HG02759 (cell line): Measurements from ENCODE around the gene CLDN17.
A peak's percentile ranks its signal among the peaks of the same experiment; 100 is the strongest.

Experiments
- ATAC-seq: cut with Tn5 transposase; IDR thresholded peaks from one replicate; pipeline ENCODE4 v1.9.1; 2021; ENCODE audit warnings: mild to moderate bottlenecking, moderate library complexity; ENCODE audit not compliant: unreplicated experiment

CLDN17 gene

DNA sequence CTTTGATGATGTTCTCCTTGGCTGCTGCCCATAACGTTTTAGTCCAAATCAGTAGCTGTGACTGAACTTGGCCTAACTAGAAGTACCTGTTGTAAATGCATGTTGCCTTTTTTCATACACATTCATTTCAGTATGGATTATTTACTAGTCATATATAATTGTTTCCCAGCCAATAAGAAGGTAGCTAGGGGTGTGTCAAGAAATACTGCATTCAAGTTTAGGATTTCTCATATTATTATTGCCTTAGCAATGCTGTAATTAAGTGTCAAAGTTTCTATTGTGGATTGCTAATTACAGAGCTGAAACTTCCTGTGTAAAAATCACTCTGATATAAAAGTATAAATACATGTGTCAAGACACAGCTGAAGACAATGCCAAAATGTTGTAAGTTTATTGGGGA, at the start of gene CLDN17:
Gene CLDN17 (minus strand): TSS at position 101 of the 400 bp plus-strand sequence. CDS start 188 bp downstream, outside the sequence.
- no peak for ATAC-seq

- ATAC-seq = no peak
These were observed 49.6 kb upstream of the CLDN17 start, which contains the start of gene CLDN8 for GRCh38 chr21:30216041-30216723. CLDN8 (minus strand) TSS chr21:30216097; CDS start chr21:30215925, 172 bp downstream.

GRCh38 chr21:30211071-30211470, 44.5 kb upstream of the CLDN17 start:
- no peak for ATAC-seq

DNA sequence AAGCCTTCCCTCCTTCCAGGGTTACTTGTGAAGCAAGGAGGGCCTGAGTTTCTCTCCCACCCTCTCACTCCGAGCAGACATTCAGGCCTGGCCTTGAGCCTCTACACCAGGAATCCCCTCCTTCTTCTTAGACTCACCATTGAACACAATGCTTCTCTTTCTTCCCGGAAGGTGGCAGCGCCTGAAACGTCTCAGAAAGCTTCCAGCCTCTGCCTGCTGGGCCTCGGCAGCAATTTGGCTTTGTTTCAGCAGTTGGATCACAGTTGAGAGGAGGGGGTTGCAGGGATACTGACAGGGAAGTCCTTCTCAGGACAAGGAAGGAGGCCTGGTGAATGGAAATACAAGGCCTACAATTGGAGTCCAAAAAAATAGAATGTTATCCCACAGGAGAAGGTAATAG, 43.0 kb upstream of the CLDN17 start:
- no peak for ATAC-seq

GRCh38 chr21:30207252-30207579, 40.6 kb upstream of the CLDN17 start:
- no peak for ATAC-seq

DNA sequence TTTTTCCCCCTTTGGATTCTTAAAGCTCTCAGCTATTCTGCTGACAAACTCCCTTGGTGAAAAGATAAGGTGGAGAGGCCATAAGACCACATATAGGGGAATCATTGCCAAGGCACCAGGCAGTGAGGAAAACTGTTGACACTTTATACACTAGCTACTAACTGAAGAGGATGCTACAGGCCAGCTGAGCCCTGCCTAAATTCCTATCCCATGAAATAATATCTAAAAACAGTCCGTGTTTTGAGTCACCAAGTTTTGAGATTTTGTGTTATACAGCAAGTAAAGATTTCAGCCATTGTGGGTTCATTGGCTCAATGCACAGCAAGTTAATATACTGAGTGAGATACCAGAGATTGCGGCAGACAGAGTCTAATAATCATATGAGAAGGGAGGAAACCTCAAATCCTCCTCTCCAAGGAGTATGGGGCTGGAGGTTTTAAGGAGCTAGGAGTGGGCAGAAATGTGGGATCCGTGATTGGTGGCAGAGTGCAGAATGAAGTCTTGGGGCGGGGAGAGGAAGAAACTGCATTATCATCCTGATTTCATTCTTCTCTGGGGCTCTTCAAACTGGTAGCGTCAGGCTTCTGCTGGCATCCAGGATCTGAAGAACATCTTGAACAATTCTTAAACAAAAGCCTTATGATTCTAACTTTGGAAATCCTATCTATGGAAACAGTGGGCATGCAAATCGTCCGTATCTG, 40.1 kb upstream of the CLDN17 start:
- ATAC-seq = no peak

DNA sequence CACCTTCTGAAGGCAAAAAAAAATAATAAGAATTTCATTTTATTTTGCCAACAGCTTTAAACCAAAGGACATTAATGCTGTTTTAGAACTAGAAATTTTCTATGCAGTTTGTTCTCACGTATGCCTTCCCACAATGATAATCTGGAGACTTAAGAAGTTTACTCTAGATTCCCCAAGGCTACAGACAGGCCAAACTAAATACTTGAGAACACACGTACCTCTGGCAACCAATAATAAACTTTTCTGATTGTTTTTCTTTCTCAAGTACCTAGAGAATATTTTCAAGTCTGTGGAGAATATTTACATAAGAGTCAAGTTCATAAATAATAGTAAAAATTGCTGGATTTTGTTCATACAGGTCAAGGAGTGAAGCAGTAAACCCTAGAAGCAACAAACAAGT, 33.4 kb upstream of the CLDN17 start:
- ATAC-seq = no peak

GRCh38 chr21:30194701-30195299, 28.2 kb upstream of the CLDN17 start:
- peak; percentile 47 for ATAC-seq

DNA sequence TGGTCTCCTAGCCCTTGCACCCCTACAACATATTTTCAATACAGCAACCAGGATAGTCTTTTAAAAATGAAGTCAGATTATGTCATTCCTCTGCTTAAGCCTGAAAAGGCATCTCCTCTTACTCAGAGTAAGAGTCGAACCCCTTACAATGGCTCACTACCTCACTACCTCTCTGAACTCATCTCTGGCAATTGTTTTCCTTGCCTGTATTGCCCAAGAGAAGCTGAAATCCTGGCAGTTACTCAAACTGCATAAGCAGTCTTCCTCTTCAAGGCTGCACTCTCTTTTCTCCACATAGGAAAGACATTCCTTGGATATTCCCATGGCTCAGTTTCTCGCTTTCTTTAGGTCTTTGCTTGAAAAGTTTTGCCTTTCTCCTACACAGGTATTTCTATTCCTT, 26.6 kb upstream of the CLDN17 start:
- ATAC-seq = no peak

DNA sequence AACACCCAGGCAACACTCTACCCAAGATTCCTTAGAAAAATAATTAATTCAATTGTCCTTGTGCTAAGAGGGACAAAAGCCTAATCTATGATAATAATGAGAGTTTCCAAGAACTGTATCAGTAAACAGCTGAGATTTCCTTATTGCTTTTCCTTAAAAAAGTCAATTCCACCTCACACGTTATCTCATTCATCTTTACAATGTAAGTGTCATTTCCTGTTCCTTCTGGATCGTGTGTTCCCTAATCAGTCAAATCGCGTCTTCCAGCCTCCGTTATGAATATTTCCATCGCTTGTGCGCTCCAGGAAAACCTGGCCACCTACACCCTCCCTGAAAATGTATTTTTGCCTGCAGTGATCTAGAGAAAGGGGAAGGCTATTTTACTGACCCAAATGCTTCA, 23.9 kb upstream of the CLDN17 start:
- no peak for ATAC-seq

DNA sequence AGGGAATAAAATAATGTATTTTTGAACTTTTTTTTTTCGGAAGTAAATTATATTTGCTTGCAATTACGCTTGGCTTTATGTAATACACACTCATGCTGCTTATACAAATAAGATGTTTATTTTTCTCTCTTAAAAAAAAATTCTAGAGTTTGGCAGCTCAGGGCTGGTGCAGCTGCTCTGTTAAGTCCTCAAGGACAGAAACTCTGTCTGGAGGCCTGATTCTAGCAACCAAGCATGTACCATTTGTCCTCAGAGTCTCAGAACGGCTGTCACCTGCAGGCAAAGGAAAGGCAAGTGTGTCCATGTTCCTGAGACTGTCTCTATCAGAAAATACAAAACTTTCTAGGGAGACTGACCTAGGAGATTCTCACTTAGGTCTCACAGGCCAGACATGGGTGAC, 23.2 kb upstream of the CLDN17 start:
- no peak for ATAC-seq

GRCh38 chr21:30186242-30186641, 19.6 kb upstream of the CLDN17 start:
- ATAC-seq = no peak

DNA sequence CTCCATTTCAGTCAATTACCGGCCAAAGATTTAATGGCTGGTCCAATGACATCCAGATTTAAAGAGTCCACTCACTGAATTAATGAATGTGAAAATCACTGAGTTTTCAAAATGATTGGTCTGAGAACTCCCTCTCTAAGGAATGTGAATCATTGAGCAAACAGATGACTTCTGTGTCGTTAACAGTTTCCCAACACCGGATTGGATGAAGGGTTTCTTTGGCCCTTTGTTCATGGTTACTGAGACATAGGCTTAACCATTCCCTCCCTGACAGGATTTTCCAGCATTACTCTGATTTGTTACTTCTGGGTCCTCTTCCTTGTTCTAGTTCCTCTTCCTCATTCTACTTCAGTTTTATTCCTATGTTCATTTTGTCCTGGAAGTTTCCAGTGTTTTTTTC, 1.5 kb upstream of the CLDN17 start:
- no peak for ATAC-seq

- no peak for ATAC-seq
These were observed 434 bp downstream of the CLDN17 start for GRCh38 chr21:30166171-30166570.

- ATAC-seq = no peak
These were observed 1.8 kb downstream of the CLDN17 start for GRCh38 chr21:30164796-30165195.

DNA sequence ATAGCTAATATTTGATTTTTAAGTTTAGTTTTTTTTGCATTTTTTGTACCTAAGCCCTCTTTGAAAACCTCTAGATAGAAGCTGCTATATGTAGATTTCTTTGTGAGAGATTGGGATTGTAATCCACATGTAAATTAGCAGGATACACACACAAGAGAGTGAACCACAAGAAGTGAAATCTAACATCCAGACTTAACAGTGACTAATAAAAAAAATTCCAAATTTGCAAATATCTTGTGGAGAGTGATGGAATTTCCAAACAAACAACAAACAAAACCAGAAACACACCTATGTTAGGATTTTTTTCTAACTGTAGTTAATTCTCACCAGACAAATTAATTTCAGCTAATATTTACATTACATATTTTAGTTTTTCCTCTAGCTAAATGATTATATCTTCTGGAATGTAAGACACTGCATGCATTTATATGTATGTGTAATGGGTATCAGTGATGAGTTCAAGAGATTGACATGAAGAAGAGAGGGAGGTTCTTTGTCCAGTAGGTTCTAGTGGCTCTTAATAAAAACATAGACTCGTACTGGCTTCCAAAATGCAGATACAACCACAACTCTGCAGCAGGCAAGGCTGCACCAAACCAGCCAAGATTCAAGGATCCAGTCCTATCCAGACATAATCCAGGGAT, 12.8 kb downstream of the CLDN17 start:
- no peak for ATAC-seq

DNA sequence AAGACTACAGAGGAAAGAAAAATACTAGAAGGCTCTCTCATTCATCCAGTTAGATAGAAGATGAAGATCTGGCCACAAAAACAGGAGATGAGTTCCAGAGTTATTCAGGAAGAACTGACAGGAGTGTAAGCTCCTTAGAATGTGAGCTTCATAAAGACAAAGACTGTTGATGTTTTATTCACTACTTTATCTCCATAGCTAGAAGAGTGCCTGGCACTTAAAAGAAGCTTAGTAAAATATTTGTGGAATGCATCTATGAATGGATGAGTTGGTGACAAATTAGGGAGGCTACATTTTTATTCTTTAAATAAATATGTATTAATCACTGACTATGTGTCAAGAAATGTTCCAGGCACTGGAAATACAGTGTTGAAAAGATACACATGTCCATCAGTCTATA, 13.8 kb downstream of the CLDN17 start:
- no peak for ATAC-seq

DNA sequence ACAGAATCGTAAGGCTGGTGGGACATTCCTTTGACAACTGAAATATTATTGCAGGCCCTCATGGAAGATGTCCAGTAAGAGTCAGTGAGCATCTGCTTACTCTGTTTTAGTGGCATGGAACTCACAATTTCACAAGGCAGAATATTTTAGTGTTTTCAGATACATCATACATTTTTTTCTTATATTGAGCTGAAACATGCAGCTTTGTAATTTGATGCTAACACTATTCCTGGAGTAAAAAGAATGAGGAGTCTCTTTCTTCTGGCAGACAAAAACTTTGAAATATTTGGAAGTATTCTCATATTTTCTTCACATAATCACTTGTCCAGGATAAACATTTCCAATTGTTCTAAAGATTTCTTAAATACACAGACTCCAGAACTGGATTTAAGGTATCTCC, 17.7 kb downstream of the CLDN17 start:
- no peak for ATAC-seq

DNA sequence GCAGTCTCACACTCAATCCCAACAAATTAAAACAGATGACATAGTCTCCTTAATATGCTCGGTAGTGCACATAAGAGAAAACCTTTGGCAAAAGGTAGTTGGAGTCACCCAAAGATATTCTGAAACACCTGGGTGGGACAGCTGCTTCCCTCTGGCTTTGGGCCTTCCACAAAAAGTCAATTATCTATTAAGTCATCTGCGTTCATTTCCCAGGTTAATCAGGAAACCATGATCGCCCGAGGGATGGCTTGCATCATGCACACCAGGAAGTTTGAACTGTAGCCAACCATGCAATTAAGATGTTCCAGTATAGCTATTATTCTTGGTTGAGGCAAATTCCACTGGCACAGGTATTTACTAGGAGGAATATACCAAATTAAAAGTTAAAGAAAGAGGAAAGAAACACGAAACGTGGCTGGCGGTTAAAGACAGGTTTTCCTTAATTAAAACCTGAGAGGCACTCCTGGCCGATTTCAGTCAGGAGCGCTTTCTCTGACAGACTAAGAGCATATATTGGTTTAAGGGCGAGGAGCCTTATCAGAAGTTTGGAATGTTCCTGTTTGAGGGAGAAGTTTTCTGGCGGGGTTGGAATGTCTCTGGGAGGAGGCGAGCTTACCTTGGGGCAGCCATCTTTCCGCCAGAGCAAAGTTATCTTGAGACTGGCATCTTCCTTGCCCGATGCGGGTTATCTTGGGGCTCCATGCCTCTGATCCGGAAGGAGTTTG, 19.9 kb downstream of the CLDN17 start:
- ATAC-seq = no peak

GRCh38 chr21:30138483-30138882, 28.1 kb downstream of the CLDN17 start:
- no peak for ATAC-seq

- ATAC-seq = no peak
These were observed 37.4 kb downstream of the CLDN17 start for GRCh38 chr21:30129246-30129645.
